Left ventricle myocardium inferior (tissue), 1 donor: ENCODE results near the gene TMEM63B. TPM values are rescaled to one million over a fixed set of nuclear protein-coding genes. Genes with fewer than 3 reads are reported as not detected.

Source experiments
- DNase-seq: peaks from one replicate; pipeline ENCODE4 v3.0.0-alpha.2; 2020
- H3K27ac ChIP-seq: fragments of 200-600 bp; replicated peaks from 2 replicates; pipeline ENCODE4 v1.8.0; 2021
- H3K27me3 ChIP-seq: fragments of 200-600 bp; 2 replicates; pipeline ENCODE4 v1.8.0; 2021; ENCODE audit warnings: low read depth
- H3K36me3 ChIP-seq: fragments of 200-600 bp; 2 replicates; pipeline ENCODE4 v1.8.0; 2021
- H3K4me1 ChIP-seq: fragments of 200-600 bp; 2 replicates; pipeline ENCODE4 v1.8.0; 2021
- H3K4me3 ChIP-seq: fragments of 200-600 bp; 2 replicates; pipeline ENCODE4 v1.8.0; 2021; ENCODE audit warnings: mild to moderate bottlenecking, moderate library complexity
- H3K9me3 ChIP-seq: fragments of 200-600 bp; replicated peaks from 2 replicates; pipeline ENCODE4 v1.8.0; 2021
- CTCF ChIP-seq: fragments of 200-600 bp; IDR thresholded peaks from 2 replicates; pipeline ENCODE4 v1.8.0; 2021; ENCODE audit warnings: antibody characterized with exemption, mild to moderate bottlenecking, borderline replicate concordance
- intact Hi-C: fragments of 100-400 bp; cut with micrococcal nuclease; formaldehyde crosslinking; loops from one replicate; pipeline ENCODE4 v1.11.0; 2022
- total RNA-seq: library from RNA; stranded (reverse); fragmentation: NEBNext Ultra II Directional; extraction: Animal tissue kit (Norgen Biotek cat#: 25700); gene quantifications from one replicate; pipeline ENCODE4 v1.2.1, GENCODE V29; 2021
- donor health status: DM: no; HTN: yes; CAD: no; lungs with severe emphysema.

The TMEM63B gene
- total RNA-seq, 1 donor from 2014 or later = 37.2 TPM

- Histone ChIP-seq H3K36me3 (no peaks in the 10 kb centered on the region), H3K27me3 (peaks cover 8% of the 10 kb centered on the region)
Observed at GRCh38 chr6:44162876-44163625, 35.7 kb downstream of the TMEM63B start.

GRCh38 chr6:44166116-44166515 is 38.8 kb downstream of the TMEM63B start:
- Histone ChIP-seq H3K9me3 (no peaks in the 10 kb centered on the region), H3K36me3 (no peaks in the 10 kb centered on the region), H3K4me1 (peaks cover 8% of the 10 kb centered on the region), H3K4me3 (no peak overlapping the region), H3K27me3 (peaks cover 8% of the 10 kb centered on the region), H3K27ac (no peak overlapping the region)
- no peak for TF ChIP-seq CTCF
- DNase-seq = no peak
- intact Hi-C loops = no loop called here

More at GRCh38 chr6:44162876-44163625, 35.7 kb downstream of the TMEM63B start:
- intact Hi-C loops = no loop called here
- Histone ChIP-seq H3K27ac (no peak overlapping the region), H3K4me3 (no peak overlapping the region), H3K9me3 (no peaks in the 10 kb centered on the region), H3K4me1 (no peaks in the 10 kb centered on the region)
- TF ChIP-seq CTCF = no peak
- no peak for DNase-seq

GRCh38 chr6:44166591-44167184 is 39.3 kb downstream of the TMEM63B start:
- H3K27ac ChIP-seq = no peak overlapping the region
- peaks cover 8% of the 10 kb centered on the region for H3K4me1 ChIP-seq
- H3K4me3 ChIP-seq = no peak overlapping the region
- peaks cover 8% of the 10 kb centered on the region for H3K27me3 ChIP-seq
- TF ChIP-seq CTCF = no peak
- no peaks in the 10 kb centered on the region for H3K9me3 ChIP-seq
- H3K36me3 ChIP-seq = no peaks in the 10 kb centered on the region
- no peak for DNase-seq
- intact Hi-C loops = no loop called here

- Histone ChIP-seq H3K4me3 (no peak overlapping the region), H3K27me3 (peaks cover 8% of the 10 kb centered on the region), H3K9me3 (no peaks in the 10 kb centered on the region), H3K4me1 (peaks cover 11% of the 10 kb centered on the region), H3K27ac (no peak overlapping the region), H3K36me3 (no peaks in the 10 kb centered on the region)
- intact Hi-C loops = no loop called here
- no peak for TF ChIP-seq CTCF
- no peak for DNase-seq
Observed at GRCh38 chr6:44167567-44167966, 40.2 kb downstream of the TMEM63B start.

- DNase-seq = no peak
- Histone ChIP-seq H3K4me1 (peaks cover 15% of the 10 kb centered on the region), H3K4me3 (no peak overlapping the region), H3K27me3 (no peaks in the 10 kb centered on the region), H3K36me3 (no peaks in the 10 kb centered on the region), H3K27ac (no peak overlapping the region), H3K9me3 (no peaks in the 10 kb centered on the region)
- no peak for TF ChIP-seq CTCF
- intact Hi-C loops = no loop called here
Observed at GRCh38 chr6:44169154-44169553, 41.8 kb downstream of the TMEM63B start.
